GM18517 (cell line): ENCODE measurements around the gene FARSA.
"Not testable (repeated sequence)": the region's sequence is repeated elsewhere in the genome, so short reads cannot be mapped to it uniquely, and the experiment has no call there.

Experiments
- ATAC-seq: cut with Tn5 transposase; IDR thresholded peaks from one replicate; pipeline ENCODE4 v1.9.1; 2021; ENCODE audit warnings: mild to moderate bottlenecking, moderate library complexity; ENCODE audit not compliant: unreplicated experiment

The FARSA gene

DNA sequence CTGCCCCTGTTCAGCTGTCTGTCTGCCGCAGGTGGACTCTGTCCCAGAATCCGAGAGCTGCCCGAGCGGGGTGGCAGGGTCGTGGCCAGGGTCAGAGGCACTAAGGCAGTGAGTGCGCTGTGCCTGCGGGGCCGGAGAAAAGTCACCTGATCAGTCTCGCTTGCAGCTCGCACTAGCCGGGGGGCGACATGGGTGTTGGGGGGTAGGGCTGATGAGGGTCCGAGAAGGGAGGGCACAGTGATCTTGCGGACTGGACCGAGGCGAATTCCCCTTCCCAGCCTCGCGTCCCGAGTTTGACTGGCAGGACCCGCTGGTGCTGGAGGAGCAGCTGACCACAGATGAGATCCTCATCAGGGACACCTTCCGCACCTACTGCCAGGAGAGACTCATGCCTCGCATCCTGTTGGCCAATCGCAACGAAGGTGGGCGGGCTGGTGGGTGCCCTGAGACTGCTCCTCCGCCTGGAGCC is 41.9 kb downstream of the FARSA start:
- no peak for ATAC-seq

DNA sequence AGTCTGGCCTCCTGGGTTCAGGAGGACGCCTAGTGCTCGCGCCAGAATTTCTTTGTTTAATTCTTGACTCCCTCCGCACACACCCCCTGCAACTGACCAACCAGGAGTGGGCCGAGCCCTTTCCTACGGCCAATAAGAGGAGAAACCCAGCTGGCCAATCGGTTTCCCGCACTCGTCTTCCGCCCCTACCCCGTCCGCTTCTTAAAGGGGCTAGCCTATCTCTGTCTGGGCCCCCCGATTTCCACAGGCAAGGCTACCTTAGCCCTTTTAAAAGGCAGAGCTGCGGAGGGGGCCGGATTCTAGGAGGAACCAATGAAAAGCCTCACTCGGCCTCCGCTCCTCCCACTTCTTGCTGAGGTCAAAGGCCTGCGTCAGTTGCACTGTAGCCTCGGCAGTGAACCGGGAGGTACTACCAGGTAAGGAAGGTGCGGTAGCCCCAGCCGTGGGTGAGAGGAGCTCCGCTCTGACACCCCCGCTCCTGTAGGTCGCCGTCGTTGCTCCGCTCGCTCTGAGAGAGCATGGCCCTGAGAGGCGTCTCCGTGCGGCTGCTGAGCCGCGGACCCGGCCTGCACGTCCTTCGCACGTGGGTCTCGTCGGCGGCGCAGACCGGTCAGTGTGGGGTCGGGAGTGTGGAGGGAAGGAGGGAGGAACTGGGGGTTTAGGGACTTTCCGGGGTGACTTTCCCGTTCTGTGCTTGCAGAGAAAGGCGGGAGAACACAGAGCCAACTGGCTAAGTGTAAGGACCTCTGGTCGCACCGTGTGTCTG is 42.5 kb downstream of the FARSA start, which contains the start of gene GCDH:
TSS of gene GCDH (plus strand) at position 374 of the 766 bp plus-strand sequence. CDS start at position 519, 145 bp downstream.
- ATAC-seq: peak; percentile 88

DNA sequence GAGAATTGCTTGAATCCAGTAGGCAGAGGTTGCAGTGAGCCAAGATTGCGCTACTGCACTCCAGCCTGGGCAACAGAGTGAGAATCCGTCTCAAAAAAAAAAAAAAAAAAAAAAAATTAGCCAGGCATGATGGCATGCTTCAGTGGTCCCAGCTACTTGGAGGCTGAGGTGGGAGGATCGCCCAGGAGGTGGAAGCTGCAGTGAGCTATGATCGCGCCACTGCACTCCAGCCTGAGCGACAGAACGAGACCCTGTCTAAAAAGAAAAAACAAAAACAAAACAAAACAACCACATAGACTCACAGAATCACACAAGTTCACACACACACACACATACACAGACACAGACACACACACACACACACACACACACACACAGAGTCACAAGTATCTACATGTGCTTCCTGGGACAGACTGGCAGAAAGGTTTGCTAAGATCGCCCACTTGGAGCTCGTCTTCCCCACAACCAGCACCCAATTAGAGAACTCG is 43.2 kb downstream of the FARSA start:
- not testable (repeated sequence) for ATAC-seq

DNA sequence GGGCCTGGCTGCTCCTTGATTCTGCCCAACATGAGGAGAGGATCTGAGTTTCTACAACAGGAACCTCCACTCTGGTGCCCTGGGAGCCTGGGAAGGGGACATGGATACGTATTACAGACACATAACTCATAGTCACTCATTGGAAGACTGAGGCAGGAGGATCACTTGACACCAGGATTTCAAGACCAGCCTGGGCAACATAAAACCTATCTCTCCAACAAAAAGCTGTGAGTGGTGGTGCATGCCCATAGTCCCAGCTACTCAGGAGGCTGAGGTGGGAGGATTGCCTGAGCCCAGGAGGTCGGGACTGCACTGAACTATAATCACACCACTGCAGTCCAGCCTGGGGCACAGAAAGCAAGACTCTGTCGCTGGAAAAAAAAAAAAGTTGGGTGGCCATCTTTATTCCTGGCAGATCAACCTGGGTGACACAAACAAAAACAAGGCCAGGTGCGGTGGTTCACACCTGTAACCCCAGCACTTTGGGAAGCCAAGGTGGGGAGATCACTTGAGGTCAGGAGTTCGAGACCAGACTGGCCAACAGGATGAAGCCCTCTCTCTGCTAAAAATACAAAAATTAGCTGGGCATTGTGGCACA is 45.4 kb downstream of the FARSA start:
- ATAC-seq: no peak

- ATAC-seq: no peak
Observed at GRCh38 chr19:12886969-12887747, 46.4 kb downstream of the FARSA start, which contains the start of gene KLF1. Gene KLF1, minus strand, starts transcription at chr19:12887201. Its CDS starts 61 bp downstream, at chr19:12887140.

DNA sequence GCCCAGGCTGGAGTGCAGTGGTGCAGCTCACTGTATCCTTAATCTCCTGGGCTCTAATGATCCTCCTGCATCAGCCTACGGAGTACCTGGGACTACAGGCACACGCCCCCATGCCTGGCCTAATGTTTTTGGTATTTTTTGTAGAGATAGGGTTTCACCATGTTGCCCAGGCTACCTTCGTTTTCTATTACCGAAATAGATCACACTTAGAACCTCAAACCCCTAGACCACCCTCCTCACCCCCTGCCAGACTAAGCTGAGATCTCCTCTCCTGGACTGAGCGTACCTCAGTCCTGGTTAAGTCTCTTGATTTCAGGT is 46.9 kb downstream of the FARSA start:
- no peak for ATAC-seq

- ATAC-seq: no peak
Observed at GRCh38 chr19:12885749-12886650, 47.5 kb downstream of the FARSA start.

DNA sequence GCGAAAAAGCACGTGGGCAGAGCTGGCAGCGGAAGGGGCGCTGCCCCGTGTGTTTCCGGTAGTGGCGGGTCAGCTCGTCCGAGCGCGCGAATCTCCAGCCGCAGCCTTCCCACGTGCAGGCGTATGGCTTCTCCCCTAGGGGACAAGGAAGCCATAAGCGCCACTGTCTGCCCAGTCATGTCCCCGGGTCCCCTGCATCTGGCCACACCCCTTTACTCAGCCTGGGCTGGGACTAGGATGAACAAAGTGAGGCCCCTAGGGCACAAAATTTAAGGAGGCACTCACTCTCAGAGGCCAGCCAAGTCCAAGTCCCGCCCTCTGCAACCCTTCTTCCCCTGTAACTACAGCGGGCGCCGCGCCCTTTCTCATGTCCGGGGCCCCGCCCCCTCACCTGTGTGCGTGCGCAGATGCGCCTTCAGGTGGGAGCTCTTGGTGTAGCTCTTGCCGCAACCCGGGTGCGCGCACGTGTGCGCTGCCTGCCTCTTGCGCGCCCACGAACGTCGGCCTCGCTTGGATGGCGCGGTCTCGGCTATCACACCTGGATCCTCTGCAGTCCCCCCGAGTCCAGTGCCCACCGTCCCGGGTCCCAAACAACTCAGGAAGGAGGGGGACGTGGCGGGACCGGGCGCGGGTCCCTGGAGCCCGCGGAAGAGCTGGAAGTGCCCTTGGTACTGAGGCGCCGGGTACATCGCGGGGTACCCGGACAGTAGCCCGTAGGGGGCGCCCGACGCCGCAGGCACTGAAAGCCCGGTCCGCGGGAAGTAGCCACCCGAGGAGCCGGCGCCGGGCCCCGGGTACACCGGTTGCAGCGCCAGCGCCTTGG is 48.4 kb downstream of the FARSA start:
- ATAC-seq: no peak

GRCh38 chr19:12884627-12884925 is 48.9 kb downstream of the FARSA start:
- ATAC-seq: no peak

DNA sequence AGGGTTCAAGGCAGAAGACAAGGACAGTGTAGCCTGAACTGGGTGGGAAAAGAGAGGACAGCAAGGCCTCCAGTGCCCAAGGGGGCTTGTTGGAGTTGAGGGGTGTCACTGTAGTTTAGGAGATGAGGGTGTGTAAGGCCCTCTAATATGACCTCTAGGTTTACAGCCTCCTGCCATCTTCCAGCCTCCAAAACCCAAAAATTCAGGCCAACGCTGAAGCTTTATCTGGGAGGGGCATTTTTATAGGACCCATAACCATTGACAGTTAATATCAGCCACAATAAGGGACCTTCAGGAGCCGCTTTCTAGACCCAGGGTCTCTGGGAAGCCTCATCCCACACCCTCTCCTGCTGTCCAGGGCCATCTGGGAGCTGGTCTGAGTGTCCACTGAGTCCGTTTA is 49.3 kb downstream of the FARSA start:
- ATAC-seq: no peak

DNA sequence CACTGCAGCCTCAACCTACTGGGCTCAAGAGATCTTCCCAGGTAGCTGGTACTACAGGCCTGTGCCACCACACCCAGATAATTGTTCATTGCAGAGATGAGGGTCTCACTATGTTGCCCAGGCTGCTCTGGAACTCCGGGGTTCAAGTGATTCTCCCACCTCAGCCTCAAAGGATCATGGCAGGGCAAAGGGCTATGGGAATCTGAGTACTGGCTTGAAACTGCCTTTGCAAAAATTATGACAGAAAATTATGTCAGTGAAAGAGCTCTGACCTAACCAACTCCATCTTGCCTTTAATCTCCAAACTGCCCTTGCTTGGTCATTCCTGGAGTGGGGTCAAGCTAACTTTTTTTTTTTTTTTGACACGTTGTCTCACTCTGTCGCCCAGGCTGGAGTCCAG is 50.9 kb downstream of the FARSA start:
- ATAC-seq: no peak

DNA sequence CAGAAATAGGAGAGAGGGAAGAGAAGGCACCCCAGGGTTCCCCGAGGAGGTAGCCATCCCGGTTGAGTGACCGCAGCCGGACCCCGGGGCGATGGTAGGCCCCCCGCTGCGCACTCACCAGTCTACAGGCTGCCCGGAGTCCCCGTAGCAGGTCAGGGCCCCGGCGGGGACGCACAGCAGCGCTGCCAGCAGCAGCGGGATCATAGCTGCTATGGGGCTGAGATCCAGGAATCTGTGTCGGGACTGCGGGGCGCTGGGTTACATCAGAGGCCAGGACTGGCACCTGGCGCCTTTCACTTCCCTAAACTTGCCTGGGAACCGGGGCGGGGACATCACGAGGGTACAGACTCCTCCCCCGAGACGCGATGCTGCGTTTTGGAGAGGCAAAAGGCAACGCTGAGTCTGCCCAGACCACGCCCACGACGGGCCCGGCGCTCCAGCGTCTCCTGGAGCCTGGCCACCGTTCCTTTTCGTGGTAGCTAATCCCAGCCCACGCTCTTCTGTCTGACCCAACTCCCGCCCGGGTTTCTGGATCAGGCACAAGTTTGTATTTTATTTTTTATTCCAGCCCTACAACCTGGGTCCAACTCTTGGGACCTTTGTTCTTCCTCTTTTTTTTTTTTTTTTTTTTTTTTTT is 52.2 kb downstream of the FARSA start, which contains the start of gene DNASE2:
TSS of gene DNASE2 (minus strand) at position 278 of the 637 bp plus-strand sequence. CDS start at position 204, 74 bp downstream.
- ATAC-seq: peak; percentile 63

- no peak for ATAC-seq
Observed at GRCh38 chr19:12880551-12881171, 52.9 kb downstream of the FARSA start.

- no peak for ATAC-seq
Observed at GRCh38 chr19:12875086-12875485, 58.4 kb downstream of the FARSA start.

GRCh38 chr19:12873891-12874745 is 59.4 kb downstream of the FARSA start:
- no peak for ATAC-seq

DNA sequence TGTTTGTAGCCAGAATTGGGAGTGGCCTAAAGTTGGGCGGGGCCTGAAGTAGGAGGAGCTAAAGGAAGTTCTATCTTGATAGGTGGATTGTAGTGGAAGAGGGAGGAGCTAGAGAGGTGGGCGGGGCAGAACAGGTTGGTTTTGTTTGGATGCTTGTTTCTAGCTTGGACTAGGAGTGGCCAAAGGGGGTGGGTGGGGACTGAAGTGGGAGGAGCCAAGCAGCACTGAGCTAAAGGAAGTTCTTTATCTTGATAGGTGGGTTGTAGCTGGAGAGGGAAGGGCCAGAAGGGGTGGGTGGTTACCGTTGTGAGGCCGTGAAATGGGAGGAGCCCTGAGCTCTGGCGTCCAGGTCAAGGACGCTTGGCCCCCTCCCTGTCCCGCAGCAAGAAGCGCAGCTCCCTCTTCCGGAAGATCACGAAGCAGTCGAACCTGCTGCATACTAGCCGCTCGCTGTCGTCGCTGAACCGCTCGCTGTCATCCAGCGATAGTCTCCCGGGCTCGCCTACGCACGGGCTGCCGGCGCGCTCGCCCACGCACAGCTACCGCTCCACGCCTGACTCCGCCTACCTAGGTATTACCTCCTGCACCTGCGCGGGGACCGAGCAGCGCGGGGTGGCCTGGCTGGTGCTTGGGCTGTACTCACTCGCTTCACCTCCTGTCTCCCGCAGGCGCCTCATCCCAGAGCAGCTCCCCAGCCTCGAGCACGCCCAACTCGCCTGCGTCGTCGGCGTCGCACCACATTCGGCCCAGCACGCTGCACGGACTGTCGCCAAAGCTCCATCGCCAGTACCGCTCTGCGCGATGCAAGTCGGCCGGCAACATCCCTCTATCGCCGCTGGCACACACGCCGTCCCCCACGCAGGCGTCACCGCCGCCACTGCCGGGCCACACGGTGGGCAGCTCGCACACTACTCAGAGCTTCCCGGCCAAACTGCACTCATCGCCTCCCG is 60.3 kb downstream of the FARSA start:
- no peak for ATAC-seq
